Neuronal stem cell (in vitro differentiated cells): ENCODE data around the gene SELPLG.

ENCODE experiments used
- DNase-seq: peaks from one replicate; pipeline ENCODE4 v3.0.0-alpha.2; 2013; ENCODE audit warnings: low spot score
- H2AFZ ChIP-seq: one replicate; pipeline ENCODE4 v1.6.1; 2013; ENCODE audit warnings: mild to moderate bottlenecking, low read length, inconsistent platforms
- H2AK5ac ChIP-seq: 2 replicates; pipeline ENCODE4 v1.6.1; 2013; ENCODE audit warnings: low read depth, mild to moderate bottlenecking, inconsistent platforms, low read length, moderate library complexity, mixed read lengths
- H2BK120ac ChIP-seq: 2 replicates; pipeline ENCODE4 v1.6.1; 2013; ENCODE audit warnings: low read depth, mild to moderate bottlenecking, inconsistent platforms, low read length, moderate library complexity, mixed read lengths
- H2BK12ac ChIP-seq: one replicate; pipeline ENCODE4 v1.6.1; 2013; ENCODE audit warnings: low read length, inconsistent platforms
- H2BK15ac ChIP-seq: 2 replicates; pipeline ENCODE4 v1.6.1; 2013; ENCODE audit warnings: mild to moderate bottlenecking, low read length, inconsistent platforms, mixed read lengths
- H2BK5ac ChIP-seq: one replicate; pipeline ENCODE4 v1.6.1; 2013; ENCODE audit warnings: inconsistent platforms, mild to moderate bottlenecking, low read length, moderate library complexity
- H3K14ac ChIP-seq: one replicate; pipeline ENCODE4 v1.6.1; 2013; ENCODE audit warnings: low read length, inconsistent platforms
- H3K18ac ChIP-seq: 2 replicates; pipeline ENCODE4 v1.6.1; 2013; ENCODE audit warnings: low read length, inconsistent platforms
- H3K23ac ChIP-seq: 2 replicates; pipeline ENCODE4 v1.6.1; 2013; ENCODE audit warnings: low read depth, mild to moderate bottlenecking, mixed read lengths, low read length, inconsistent platforms; ENCODE audit not compliant: poor library complexity
- H3K27ac ChIP-seq: replicated peaks from 3 replicates; pipeline ENCODE4 v1.5.1; 2013; ENCODE audit warnings: low read length, inconsistent platforms
- H3K27me3 ChIP-seq, 3 experiments: 2 replicates each; pipeline ENCODE4 v1.6.1; 2013; ENCODE audit warnings: low read length in 3 of 3, mild to moderate bottlenecking in 2 of 3, inconsistent platforms in 1 of 3, low read depth in 1 of 3, mixed read lengths in 1 of 3, moderate library complexity in 1 of 3; ENCODE audit not compliant: control insufficient read depth in 3 of 3, insufficient read depth in 3 of 3
- H3K36me3 ChIP-seq, 2 donors: replicated peaks in 1 of 2; 2 replicates each; pipeline ENCODE4 v1.6.1; 2013; ENCODE audit warnings: low read length in 2 of 2; ENCODE audit not compliant: control insufficient read depth in 2 of 2, insufficient read depth in 2 of 2
- H3K4ac ChIP-seq: 2 replicates; pipeline ENCODE4 v1.6.1; 2013; ENCODE audit warnings: inconsistent platforms, mild to moderate bottlenecking, low read length, moderate library complexity
- H3K4me1 ChIP-seq, 2 donors: 1 replicate in 1 of 2; 2 replicates in 1 of 2; pipeline ENCODE4 v1.6.1; 2013; ENCODE audit warnings: low read length in 2 of 2, low read depth in 1 of 2; ENCODE audit not compliant: control insufficient read depth in 2 of 2, insufficient read depth in 1 of 2
- H3K4me2 ChIP-seq: one replicate; pipeline ENCODE4 v1.6.1; 2013; ENCODE audit warnings: mild to moderate bottlenecking, low read length, inconsistent platforms; ENCODE audit not compliant: insufficient read depth, poor library complexity, severe bottlenecking
- H3K4me3 ChIP-seq, 2 donors: 2 replicates each; pipeline ENCODE4 v1.5.1; 2013; ENCODE audit warnings: low read length in 2 of 2, mild to moderate bottlenecking in 2 of 2, inconsistent platforms in 1 of 2, moderate library complexity in 1 of 2
- H3K79me1 ChIP-seq: one replicate; pipeline ENCODE4 v1.6.1; 2013; ENCODE audit warnings: low read depth, mild to moderate bottlenecking, inconsistent platforms, low read length, moderate library complexity
- H3K9ac ChIP-seq: one replicate; pipeline ENCODE4 v1.6.1; 2013; ENCODE audit warnings: mild to moderate bottlenecking, low read depth, low read length, inconsistent platforms; ENCODE audit not compliant: poor library complexity
- H3K9me3 ChIP-seq, 2 donors: replicated peaks in 1 of 2; 2 replicates each; pipeline versions ENCODE3 to v1.6.1; 2013; ENCODE audit warnings: low read length in 2 of 2, mild to moderate bottlenecking in 2 of 2, inconsistent platforms in 1 of 2, low read depth in 1 of 2, mixed read lengths in 1 of 2, moderate library complexity in 1 of 2; ENCODE audit not compliant: control insufficient read depth in 2 of 2, insufficient read depth in 1 of 2
- H4K8ac ChIP-seq: one replicate; pipeline ENCODE4 v1.6.1; 2013; ENCODE audit warnings: low read depth, mild to moderate bottlenecking, inconsistent platforms, low read length, moderate library complexity
- H4K91ac ChIP-seq: one replicate; pipeline ENCODE4 v1.6.1; 2013; ENCODE audit warnings: low read length, low read depth, mild to moderate bottlenecking, inconsistent platforms; ENCODE audit not compliant: poor library complexity
- WGBS, 2 donors: extraction: QIAGEN DNeasy Blood & Tissue Kit; methylation state at CpG; one replicate each; pipeline ENCODE4 v1.1.7; 2013; ENCODE audit warnings: missing lambda C conversion rate in 2 of 2, mixed read lengths in 1 of 2; ENCODE audit not compliant: insufficient read length in 2 of 2, insufficient replicate concordance in 1 of 2; ENCODE audit errors: extremely low coverage in 2 of 2; 5-methylcytosine and 5-hydroxymethylcytosine counted together

SELPLG gene

GRCh38 chr12:108604208-108604941, 29.3 kb downstream of the SELPLG start:
- H3K4me2 ChIP-seq: no peak overlapping the region
- peaks cover 0 to 4% of the 10 kb centered on the region in 2 donors for H3K9me3 ChIP-seq
- no CpG with 5 or more reads among the region's 14 CpGs for WGBS, 2 donors
- no peaks in the 10 kb centered on the region for H3K36me3 ChIP-seq
- H3K23ac ChIP-seq: no peak overlapping the region
- peaks cover 0 to 3% (median 0%) of the 10 kb centered on the region in 3 experiments for H3K27me3 ChIP-seq
- H2BK15ac ChIP-seq: no peak overlapping the region
- no peak overlapping the region for H3K14ac ChIP-seq
- H2AFZ ChIP-seq: peak overlapping the region; percentile 53
- H2BK12ac ChIP-seq: no peak overlapping the region
- H3K4me1 ChIP-seq: peaks cover 5 to 6% of the 10 kb centered on the region in 2 donors
- peak overlapping the region; percentile 1 for H3K18ac ChIP-seq
- no peak for DNase-seq
- no peak overlapping the region for H2BK5ac ChIP-seq
- H3K4ac ChIP-seq: no peak overlapping the region
- no peak overlapping the region for H3K9ac ChIP-seq
- no peak overlapping the region for H3K4me3 ChIP-seq
- H2BK120ac ChIP-seq: no peak overlapping the region
- no peak overlapping the region for H4K8ac ChIP-seq
- H2AK5ac ChIP-seq: peak overlapping the region; percentile 79
- no peak overlapping the region for H4K91ac ChIP-seq
- H3K79me1 ChIP-seq: no peaks in the 10 kb centered on the region
- no peak overlapping the region for H3K27ac ChIP-seq

GRCh38 chr12:108603743-108604142, 30.0 kb downstream of the SELPLG start:
- DNase-seq: no peak
- Histone ChIP-seq H3K23ac (peak overlapping the region; percentile 3), H3K9ac (no peak overlapping the region), H3K18ac (peak overlapping the region; percentile 38), H2AK5ac (peak overlapping the region; percentile 79), H2BK5ac (peak overlapping the region; percentile 12), H3K4me1 (peaks cover 5 to 6% of the 10 kb centered on the region in 2 donors), H3K4ac (no peak overlapping the region), H3K14ac (no peak overlapping the region), H2BK12ac (no peak overlapping the region), H2AFZ (no peak overlapping the region), H3K79me1 (no peaks in the 10 kb centered on the region), H3K4me2 (no peak overlapping the region), H2BK15ac (no peak overlapping the region), H3K9me3 (peaks cover 0 to 4% of the 10 kb centered on the region in 2 donors), H3K27me3 (peaks cover 0 to 3% (median 0%) of the 10 kb centered on the region in 3 experiments), H4K8ac (no peak overlapping the region), H4K91ac (no peak overlapping the region), H3K36me3 (no peaks in the 10 kb centered on the region), H2BK120ac (no peak overlapping the region), H3K4me3 (no peak overlapping the region), H3K27ac (no peak overlapping the region)
- WGBS, 2 donors: no CpG with 5 or more reads among the region's 4 CpGs

- no peak overlapping the region for H3K4me3 ChIP-seq
- no peak overlapping the region for H4K91ac ChIP-seq
- H3K4ac ChIP-seq: no peak overlapping the region
- no peak for DNase-seq
- no peaks in the 10 kb centered on the region for H3K36me3 ChIP-seq
- H3K27ac ChIP-seq: no peak overlapping the region
- H2BK120ac ChIP-seq: no peak overlapping the region
- H3K79me1 ChIP-seq: no peaks in the 10 kb centered on the region
- peak overlapping the region; percentile 55 for H3K18ac ChIP-seq
- H2BK15ac ChIP-seq: peak overlapping the region; percentile 27
- peak overlapping the region; percentile 79 for H2AK5ac ChIP-seq
- H2BK12ac ChIP-seq: peak overlapping the region; percentile 46
- H3K9me3 ChIP-seq: peaks cover 0 to 4% of the 10 kb centered on the region in 2 donors
- H3K4me1 ChIP-seq: peaks cover 6 to 8% of the 10 kb centered on the region in 2 donors
- peak overlapping the region; percentile 12 for H2BK5ac ChIP-seq
- no peak overlapping the region for H3K14ac ChIP-seq
- H4K8ac ChIP-seq: no peak overlapping the region
- no peak overlapping the region for H3K9ac ChIP-seq
- no peak overlapping the region for H3K4me2 ChIP-seq
- WGBS, 2 donors: no CpG with 5 or more reads among the region's 15 CpGs
- peaks cover 0 to 3% (median 0%) of the 10 kb centered on the region in 3 experiments for H3K27me3 ChIP-seq
- H2AFZ ChIP-seq: no peak overlapping the region
- peak overlapping the region; percentile 3 for H3K23ac ChIP-seq
Observed at GRCh38 chr12:108602976-108603704, 30.6 kb downstream of the SELPLG start.

GRCh38 chr12:108602209-108602705, 31.4 kb downstream of the SELPLG start:
- Histone ChIP-seq H2BK12ac (no peak overlapping the region), H3K18ac (no peak overlapping the region), H4K8ac (no peak overlapping the region), H3K79me1 (no peaks in the 10 kb centered on the region), H3K4me1 (peaks cover 12 to 14% of the 10 kb centered on the region in 2 donors), H2AK5ac (peak overlapping the region; percentile 30), H3K14ac (no peak overlapping the region), H2BK5ac (no peak overlapping the region), H3K9me3 (peaks cover 0 to 4% of the 10 kb centered on the region in 2 donors), H3K4me2 (no peak overlapping the region), H2BK120ac (no peak overlapping the region), H3K9ac (no peak overlapping the region), H3K27ac (no peak overlapping the region), H4K91ac (no peak overlapping the region), H3K23ac (no peak overlapping the region), H3K4ac (no peak overlapping the region), H2AFZ (no peak overlapping the region), H3K4me3 (no peak overlapping the region), H2BK15ac (no peak overlapping the region), H3K27me3 (peaks cover 0 to 3% (median 0%) of the 10 kb centered on the region in 3 experiments), H3K36me3 (no peaks in the 10 kb centered on the region)
- no peak for DNase-seq
- WGBS, 2 donors: no CpG with 5 or more reads among the region's 9 CpGs
